GM18861 (cell line): Measurements from ENCODE around the gene TNFAIP8.
A peak's percentile ranks its signal among the peaks of the same experiment; 100 is the strongest.

Experiments
- ATAC-seq: cut with Tn5 transposase; IDR thresholded peaks from one replicate; pipeline ENCODE4 v1.9.1; 2021; ENCODE audit not compliant: unreplicated experiment

Gene TNFAIP8

DNA sequence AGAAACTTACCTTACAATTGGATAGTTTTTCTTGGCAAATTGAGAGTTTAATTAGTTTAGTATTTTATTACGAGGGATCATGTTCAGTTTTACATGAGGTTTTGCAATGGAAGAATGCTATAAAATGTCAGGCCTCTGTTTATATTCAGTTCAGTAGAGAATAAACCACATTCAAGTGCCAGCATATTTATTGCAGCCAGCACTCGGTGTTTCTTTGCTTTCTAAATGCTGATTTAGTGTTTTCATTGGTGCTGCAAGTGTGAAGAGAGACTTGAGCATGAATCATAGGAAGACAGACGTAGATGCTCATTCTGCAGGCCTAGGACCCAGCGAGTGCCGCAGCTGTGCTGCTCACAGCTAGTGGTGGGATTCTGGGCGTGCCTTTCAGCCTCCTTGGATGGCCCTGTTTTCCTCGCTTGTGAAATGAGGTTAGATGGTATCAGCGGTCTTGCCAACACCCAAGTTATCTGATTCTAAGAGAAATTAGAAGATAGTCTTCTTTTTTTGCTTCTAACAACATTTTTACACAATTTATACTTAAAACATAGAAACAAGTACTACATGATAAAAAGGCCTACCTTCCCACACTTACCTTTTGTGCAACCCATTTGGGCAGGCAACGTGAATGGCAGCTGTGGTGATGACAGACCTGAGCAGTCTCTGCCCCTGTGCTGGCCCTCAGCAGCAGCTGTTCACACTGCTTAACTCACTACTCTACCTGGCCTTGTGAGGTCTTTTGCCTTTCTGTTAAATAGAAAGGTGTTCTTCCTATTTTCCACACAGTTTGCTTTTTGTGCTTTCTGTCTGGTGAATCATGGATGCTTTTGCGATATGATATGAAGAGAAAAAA, 26.8 kb upstream of the TNFAIP8 start:
- no peak for ATAC-seq

DNA sequence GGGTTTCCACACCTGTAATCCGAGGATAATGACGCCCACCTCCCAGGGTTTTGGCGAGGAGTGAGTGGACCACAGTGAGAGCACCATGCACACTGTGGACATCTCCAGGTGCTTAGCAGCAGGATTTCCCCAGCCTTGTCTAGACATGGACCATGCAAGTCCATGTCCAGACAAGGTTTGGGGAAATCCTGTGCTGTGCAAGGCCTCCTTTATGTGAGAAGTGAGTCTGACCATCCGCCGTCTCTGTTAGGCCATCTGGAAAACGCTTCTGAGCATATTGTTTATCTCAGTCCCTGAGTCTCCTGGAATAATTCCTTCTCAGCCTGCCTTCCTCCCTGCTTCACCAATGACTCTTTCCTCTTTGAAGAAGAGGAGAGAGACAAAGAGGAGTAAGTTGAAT, 26.2 kb upstream of the TNFAIP8 start:
- ATAC-seq, result no peak

DNA sequence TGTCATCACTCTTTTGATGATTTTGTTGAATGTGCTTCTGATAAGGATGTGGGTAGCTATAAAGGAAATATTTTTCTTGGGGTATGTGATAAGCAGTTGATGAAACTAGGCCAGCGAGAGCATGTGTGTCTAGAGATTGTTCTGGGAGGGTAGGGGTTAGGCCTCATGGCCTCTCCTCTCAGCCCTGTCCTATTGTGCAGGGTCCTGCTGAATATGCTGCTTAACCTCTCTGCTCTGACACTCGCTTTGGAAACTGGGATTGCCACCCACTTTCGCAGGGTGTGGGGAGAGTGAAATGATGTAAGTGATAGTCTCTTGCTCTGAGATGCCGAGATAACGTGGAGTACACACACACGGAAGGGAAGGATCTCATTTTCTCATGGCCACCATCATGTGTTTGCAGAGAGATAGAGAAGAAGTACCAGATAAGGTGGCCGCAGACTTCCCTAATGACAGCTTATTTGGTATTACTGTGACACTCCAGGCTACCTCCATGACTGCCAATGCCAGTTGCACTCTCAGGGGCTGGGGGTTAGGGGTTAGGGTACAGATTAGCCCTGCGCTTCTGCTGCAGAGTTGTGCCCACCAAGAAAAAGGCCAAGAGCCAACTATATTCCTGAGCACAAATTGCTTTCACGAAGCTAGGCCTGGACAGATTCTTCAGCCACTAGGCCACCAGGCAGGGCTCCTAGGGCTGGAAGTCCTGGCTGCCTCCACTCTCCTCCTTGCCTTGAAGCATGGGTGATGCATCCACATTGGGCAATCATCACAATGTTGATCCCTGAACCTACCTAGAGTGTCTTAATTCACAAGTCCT, 25.2 kb upstream of the TNFAIP8 start:
- ATAC-seq, result no peak

DNA sequence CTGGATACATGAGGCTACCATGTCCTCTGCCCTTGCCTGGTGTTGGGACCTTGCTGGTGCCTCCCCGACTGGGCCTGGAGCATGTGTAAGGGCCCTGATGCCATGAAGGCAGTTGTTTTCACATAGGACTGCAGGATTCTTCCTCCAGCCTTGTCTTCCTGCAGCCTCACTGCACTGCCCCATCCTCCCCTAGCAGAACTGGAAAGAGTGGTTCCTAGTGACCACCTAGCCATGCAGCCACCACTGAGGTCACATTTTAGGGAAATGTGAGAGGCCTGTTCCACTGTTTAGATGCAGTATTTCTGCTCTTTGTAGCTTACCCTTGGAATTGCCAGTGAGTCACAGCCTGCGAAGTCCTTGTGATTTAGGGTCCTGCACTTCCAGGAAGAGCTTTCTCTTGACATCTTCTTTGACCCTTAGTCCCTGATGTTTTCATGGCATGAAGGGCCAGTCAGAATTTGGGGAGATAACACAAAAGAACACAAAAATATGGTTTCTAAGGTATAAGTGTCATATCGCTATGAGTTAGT, 24.2 kb upstream of the TNFAIP8 start:
- no peak for ATAC-seq

DNA sequence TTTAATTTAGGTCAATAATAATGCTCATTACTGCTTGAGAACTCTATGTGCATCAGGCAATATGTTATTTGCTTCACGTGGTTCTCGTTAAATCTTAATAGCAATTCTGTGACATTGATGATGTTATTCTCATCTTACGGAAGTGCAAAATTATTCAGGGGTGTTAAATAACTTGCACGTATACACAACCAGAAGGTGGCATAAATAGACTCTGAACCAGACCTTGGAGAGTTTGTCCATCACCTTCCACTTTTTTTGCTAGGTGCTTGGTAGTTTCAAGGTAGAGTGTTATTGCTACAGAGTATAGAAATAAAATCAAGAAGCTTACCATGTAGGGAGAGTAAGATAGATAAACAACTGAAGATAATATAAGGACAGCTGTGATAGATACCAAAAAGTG, 23.6 kb upstream of the TNFAIP8 start:
- ATAC-seq, result no peak

DNA sequence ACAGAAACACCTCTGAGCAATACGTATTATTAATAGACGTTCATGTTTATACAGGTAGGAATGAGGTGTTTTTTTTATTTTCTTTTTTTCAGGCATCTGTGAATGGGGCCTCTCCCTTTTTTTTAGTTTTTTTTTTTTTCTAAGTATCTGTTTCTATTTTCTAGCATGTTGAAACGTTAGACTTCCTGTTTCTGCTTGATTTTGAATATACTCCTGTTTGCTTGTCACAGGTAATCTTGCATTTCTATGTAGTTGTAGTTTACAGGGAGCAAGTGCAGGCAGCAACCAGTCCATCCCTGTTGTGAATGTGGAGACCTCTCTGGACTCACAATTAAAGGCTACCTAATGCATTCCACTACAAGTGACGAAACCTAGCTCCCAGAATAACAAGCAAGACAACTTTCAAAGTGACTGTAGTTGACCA, 22.8 kb upstream of the TNFAIP8 start:
- ATAC-seq, result no peak

DNA sequence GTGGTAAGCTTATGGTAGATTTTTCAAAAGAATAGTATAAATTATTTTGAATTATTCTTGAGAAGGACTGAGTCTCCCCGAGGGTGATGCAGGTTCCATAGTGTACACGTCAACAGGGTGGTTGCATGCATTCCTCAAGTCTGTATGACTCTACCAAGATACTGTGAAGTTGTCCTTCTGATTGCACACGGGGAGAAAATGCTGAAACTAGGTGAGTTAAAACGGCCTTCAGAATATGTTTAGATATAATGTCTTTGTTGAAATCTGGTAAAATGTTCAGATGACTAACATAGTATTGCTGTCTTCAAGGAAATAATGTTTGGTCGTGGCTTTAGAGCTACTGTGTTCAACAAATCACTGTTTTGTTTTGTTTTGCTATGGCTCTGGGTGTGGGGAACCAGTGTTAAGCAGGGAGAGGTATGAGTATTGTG, 22.4 kb upstream of the TNFAIP8 start:
- no peak for ATAC-seq

DNA sequence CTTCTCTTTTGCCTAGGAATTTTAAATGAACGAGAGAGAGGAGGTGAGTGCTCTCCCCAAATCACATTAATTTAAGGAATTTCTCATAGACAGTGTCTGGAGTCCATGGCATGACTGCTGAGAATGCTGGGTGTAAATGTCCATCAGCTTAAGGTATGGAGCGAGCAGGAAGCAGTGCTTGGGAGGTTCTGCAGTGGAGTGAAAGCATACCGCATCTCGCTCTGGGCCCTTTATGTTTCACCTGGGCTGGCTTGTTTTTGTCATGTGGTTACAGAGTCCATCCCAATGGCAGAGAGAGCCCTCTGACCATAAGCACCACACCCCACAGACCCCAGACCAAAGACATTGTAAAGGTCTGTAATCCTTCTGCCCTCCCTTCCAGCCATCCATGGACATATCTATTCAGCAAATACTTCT, 20.6 kb upstream of the TNFAIP8 start:
- no peak for ATAC-seq

DNA sequence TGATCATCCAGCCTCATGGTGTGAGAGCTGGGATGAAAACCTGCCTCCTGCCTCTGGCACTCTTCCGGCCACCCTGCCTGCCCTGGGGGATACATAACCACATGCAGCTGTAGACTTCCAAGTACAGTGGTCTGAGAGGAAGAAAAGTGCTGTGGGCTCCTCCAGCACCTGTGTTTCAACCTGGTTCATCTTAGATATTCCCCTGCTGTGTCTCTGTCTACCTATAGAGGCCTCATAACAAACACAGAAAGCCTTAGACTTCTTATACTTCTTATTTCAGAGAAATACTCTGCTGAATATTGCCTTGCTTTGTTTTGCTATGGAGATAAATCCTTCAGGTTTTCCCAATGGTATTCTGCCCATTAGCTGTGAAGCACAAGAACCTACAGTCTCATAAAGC, 19.6 kb upstream of the TNFAIP8 start:
- ATAC-seq, result no peak

DNA sequence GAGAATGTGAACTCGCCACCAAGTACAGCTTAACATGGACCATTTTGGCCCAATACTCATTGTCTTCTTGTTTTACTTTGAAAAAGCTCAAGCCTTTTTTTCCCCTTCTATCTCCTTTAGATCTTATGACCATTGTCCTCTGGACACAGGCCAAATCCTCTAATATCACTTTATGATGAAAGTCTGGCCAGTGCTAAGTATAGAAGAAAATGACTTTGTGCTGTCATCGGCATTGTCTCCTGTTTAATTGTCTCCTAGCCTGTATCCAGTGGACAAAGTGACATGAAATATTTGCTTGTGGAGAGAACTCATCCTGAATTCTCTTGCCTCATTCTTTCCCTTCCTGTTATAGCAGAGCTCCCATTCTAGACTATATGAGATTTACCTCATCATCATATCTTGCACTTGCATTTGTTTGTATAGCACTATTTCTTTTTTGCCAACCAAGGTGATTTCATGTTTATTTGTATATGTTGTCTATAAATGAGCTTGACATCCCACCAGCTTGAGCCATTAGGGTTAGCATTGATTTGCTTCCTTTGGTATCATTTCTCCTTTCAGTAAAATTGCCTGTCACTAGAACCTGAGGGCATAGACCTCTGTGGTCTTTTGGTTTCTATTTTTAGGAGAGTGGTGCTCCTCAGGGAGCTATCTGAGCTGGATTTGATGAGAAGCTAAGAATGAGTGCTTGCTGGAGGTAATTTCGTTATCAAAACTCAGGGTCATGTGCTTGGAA, 18.8 kb upstream of the TNFAIP8 start:
- ATAC-seq, result no peak

DNA sequence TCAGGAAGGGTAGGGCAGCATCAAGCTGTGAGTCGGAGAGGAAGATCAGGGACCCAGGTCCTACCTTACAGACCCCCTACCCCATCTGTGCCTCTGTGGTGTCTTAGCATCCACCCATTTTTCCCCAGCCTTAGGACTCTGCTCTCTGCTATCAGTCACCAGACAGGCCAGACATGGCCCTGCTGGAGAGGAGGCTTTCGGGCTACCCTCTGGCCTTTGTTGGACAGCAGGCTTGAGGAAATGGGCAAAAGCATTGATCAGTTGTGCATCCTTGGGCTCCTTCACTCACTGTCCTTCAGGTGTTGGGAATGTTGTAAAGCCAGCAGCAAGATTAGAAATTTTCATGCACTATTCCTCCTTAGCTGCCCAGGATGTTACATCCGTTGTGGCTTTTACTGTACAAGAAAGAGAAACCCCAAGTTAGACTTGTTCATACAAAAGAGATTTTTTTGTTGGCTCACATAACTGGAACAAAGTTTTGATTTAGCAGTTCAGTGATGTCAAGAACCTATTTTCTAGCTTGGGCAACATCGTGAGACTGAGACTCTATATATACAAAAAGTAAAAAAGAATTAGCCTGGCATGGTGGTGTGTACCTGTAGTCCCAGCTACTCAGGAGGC, 17.4 kb upstream of the TNFAIP8 start:
- ATAC-seq, result no peak

DNA sequence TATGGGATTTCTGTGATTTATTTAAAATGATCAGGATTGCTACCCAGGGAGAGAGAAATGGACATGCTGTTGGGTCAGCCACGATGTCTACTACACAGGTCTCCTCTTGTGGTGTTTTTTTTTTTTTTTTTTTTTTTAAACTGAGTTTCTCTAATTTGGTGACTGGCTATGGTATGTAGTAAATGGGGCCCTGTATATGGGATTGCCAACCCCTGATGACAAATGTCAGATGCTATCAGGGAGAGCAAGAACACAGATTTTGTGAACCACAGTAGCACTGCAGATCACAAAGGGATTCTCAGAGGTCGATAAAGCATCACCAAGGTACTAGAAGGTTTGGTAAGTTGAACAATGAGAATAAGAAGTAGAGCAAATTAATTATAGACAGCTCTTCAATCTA, 16.5 kb upstream of the TNFAIP8 start:
- ATAC-seq, result no peak

DNA sequence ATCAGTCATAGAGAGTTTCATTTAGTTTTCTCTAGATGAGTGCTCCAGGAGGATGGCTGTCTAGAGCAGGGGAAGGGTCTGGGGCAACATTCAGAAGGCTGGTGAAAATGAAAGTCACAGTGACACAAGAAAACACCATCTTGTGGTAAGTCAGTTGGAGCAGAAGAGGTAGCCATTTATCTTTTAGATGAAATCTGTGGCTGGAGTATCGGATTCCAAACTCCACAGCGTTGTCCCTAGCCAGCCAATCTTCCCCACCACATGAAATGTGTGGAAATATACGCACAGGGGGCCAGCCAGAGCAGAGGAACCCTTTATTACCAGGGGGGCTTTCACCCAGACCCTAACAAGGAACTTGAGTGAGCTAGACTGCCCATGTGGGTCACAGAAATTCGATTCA, 15.9 kb upstream of the TNFAIP8 start:
- ATAC-seq, result no peak

DNA sequence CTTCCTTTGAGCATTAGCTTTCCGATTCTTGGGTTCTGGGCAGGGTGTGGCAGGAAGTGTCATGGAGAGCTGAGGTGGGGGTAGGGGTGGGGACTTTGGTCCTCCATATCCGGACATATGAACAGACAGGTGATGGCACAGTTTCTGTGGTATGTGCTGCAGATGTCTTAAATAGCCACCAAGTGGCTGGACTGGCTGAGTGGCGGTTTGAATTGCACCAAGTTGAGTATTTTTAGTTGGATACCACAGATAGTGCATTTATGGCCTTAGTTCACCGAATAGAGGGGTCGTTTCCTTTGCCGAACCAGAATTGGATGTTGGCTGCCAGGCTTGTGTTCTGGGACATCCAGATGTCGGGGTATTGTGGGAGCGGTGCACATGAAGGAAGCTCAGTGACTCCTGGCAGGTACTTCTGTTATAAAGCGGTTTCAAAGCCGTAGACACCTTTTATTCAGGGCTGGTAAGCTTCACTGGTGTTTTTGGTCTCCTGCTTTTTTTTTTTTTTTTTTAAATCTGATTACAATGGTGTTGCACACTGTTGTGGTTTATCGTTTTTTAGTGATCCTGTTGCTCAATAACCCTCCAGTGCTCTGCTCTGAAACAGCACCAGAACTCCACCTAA, 15.1 kb upstream of the TNFAIP8 start:
- ATAC-seq, result peak; percentile 51

DNA sequence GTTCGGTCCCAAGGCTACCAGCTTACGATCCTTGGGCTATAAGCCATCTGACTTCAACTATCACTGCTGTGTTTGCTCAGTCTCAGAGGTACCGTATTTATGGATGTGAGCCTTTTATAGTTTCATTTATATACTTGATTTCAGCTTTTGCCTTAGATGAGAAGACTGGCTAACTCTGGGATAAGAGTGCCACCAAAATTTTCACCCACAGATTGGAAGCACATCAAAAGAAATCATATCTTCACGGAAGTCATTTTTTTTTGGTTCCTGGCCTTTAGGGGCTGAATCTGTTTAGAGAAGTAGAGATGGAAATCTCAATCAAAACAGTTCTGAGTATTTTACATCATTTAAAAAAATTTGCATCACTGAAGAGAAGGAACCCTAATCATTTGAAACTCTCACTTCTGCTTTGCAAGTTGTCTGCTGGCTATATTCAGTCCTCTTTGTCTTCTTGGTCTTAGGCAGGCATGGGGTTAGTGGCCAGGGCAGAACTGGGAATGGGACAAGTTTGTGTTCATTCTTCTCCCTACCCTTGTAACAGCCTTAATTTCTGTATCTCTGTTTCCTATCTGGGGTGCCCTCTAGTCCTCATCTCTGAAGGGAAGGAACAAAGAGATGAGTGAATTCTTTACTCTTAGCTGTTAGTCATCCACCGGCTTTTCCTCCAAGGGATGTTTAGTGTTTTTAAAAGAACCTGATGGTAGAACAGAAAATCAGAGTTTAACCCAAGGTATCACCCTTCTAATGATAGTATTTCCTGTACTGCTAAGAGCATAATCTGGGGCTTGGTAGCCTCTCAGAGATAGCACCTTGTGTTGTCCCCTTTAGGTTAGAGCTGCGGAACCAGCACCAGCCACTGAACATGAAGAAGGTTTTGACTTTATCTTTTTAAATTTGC, 14.1 kb upstream of the TNFAIP8 start:
- ATAC-seq, result peak; percentile 42

DNA sequence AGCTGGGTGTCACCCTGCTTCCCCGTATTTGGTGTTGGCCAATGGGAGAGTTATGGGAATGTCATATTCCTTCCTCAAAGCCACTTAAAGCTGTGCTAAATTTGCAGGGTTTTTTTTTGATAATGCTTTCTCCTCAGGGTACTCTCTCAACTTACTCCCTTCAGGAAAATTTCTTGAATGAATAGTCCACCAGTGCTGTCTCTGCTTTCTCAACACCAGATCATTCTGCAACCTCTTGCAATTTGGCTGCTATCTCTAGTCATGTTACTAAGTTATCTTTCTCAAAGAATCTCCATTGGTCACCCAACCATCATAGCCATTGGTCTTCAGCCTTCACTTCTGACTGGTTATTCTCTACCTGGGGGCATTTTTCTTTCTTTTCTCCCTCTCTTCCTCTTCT, 13.4 kb upstream of the TNFAIP8 start:
- no peak for ATAC-seq

DNA sequence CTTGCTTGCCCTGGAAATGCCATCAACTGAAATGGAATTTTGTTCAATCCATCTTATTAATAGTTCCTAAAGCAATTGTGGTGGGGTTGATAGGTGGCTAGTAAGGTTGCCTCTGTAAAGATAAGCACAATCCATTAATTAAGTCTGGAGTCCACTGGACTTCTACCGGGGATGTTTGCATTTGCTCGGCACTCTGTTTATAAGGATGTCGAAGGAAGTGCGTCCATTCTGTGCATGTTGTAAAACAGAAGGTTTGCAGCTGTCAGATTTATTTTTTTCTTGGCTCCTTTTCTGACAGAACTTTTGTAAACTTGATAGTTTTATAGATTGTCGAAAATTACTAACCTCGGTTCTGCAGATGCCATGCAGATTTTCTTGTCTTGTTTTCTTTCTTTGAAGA, 12.8 kb upstream of the TNFAIP8 start:
- ATAC-seq, result no peak

DNA sequence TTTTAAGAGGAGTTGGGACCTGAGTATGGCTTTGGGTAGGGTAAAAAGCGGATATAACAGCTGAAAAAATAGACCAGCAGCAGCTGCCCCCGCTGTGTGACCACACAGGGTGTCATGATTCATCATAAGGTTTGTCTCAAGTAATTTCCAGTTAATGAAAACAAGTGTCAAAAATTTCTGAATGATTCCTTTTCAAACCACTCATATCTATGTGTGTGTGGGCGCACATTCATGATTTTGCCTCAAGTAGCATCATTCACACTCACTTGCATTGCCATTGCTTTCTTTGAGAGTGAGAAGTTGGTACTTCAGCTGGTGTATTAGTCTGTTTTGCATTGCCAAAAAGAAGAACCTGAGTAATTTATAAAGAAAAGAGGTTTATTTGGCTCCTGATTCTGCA, 12.1 kb upstream of the TNFAIP8 start:
- peak; percentile 21 for ATAC-seq

DNA sequence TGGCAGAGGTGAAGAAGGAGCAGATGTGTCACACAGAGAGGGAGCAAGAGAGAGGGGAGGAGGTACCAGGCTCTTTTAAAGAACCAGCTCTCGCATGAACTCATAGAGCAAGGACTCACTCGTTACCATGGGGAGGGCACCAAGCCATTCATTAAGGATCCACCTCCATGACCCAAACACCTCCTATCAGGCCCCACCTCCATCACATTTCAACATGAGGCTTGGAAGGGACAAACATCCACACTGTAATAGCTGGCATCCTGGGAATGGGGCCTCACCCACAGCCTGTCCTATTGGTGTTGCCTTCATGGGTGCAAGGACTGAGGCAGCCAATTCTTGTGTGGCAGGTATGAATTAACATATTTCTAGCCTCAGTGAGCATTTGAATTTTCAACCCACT, 11.6 kb upstream of the TNFAIP8 start:
- ATAC-seq, result no peak
